HEK293T (cell line): Measurements from ENCODE around the gene PLRG1.

Experiments
- CTCF ChIA-PET: fragments of 350-600 bp; formaldehyde crosslinking; extraction: SDS; loops from one replicate; lab custom pipeline; 2021; ENCODE audit warnings: antibody characterized with exemption, inconsistent platforms; lab: Yijun Ruan, JAX
- POLR2A ChIA-PET: fragments of 350-600 bp; formaldehyde crosslinking; extraction: SDS; loops from one replicate; lab custom pipeline; 2020; ENCODE audit warnings: antibody characterized with exemption, inconsistent platforms; lab: Yijun Ruan, JAX
- DNase-seq: peaks from one replicate; pipeline ENCODE4 v3.0.0; 2012; ENCODE audit warnings: mixed read lengths; ENCODE audit errors: extremely low spot score
- ARNT ChIP-seq: fragments of 450-650 bp; IDR thresholded peaks from 2 replicates; pipeline ENCODE4 v1.6.1; 2017; ENCODE audit warnings: mild to moderate bottlenecking
- BHLHE40 ChIP-seq: fragments of 450-650 bp; IDR thresholded peaks from 2 replicates; pipeline ENCODE4 v1.6.1; 2016; ENCODE audit warnings: mild to moderate bottlenecking, moderate library complexity, borderline replicate concordance
- CTBP1 ChIP-seq: fragments of 450-650 bp; IDR thresholded peaks from 2 replicates; pipeline ENCODE4 v1.6.1; 2016; ENCODE audit warnings: borderline replicate concordance
- ELF4 ChIP-seq: fragments of 450-650 bp; IDR thresholded peaks from 2 replicates; pipeline ENCODE4 v1.6.1; 2017; ENCODE audit warnings: antibody characterized with exemption
- FOXA1 ChIP-seq: fragments of 450-650 bp; IDR thresholded peaks from 2 replicates; pipeline ENCODE4 v1.6.1; 2016; ENCODE audit warnings: mild to moderate bottlenecking
- FOXK2 ChIP-seq: fragments of 450-650 bp; IDR thresholded peaks from 2 replicates; pipeline ENCODE4 v1.6.1; 2016; ENCODE audit warnings: mild to moderate bottlenecking
- FOXM1 ChIP-seq: fragments of 450-650 bp; IDR thresholded peaks from 2 replicates; pipeline ENCODE4 v1.6.1; 2017; ENCODE audit warnings: mild to moderate bottlenecking, borderline replicate concordance
- HDGF ChIP-seq: fragments of 450-650 bp; IDR thresholded peaks from 2 replicates; pipeline ENCODE4 v1.6.1; 2017; ENCODE audit warnings: antibody characterized with exemption, borderline replicate concordance
- L3MBTL2 ChIP-seq: fragments of 450-650 bp; conservative IDR thresholded peaks from 2 replicates; pipeline ENCODE4 v1.6.1; 2016; ENCODE audit warnings: mild to moderate bottlenecking
- LEF1 ChIP-seq: fragments of 450-650 bp; IDR thresholded peaks from 2 replicates; pipeline ENCODE4 v1.6.1; 2017; ENCODE audit warnings: mild to moderate bottlenecking, borderline replicate concordance
- NFRKB ChIP-seq: fragments of 450-650 bp; IDR thresholded peaks from 2 replicates; pipeline ENCODE4 v1.6.1; 2016; ENCODE audit warnings: mild to moderate bottlenecking, moderate library complexity
- PKNOX1 ChIP-seq: fragments of 450-650 bp; IDR thresholded peaks from 2 replicates; pipeline ENCODE4 v1.6.1; 2016
- SP1 ChIP-seq: fragments of 450-650 bp; IDR thresholded peaks from 2 replicates; pipeline ENCODE4 v1.6.1; 2017
- SUZ12 ChIP-seq: fragments of 450-650 bp; IDR thresholded peaks from 2 replicates; pipeline ENCODE4 v1.6.1; 2016; ENCODE audit warnings: mild to moderate bottlenecking
- TARDBP ChIP-seq: fragments of 450-650 bp; IDR thresholded peaks from 2 replicates; pipeline ENCODE4 v1.6.1; 2016
- ZNF384 ChIP-seq: fragments of 450-650 bp; IDR thresholded peaks from 2 replicates; pipeline ENCODE4 v1.6.1; 2016

PLRG1 gene

GRCh38 chr4:154506253-154506652 lies 43.9 kb downstream of the PLRG1 start:
- ChIA-PET CTCF (interaction anchor here (0.6 to 3.5 kb wide), 20 partner anchors 9 to 756 kb away, joined by 3 to 20 read pairs (median 4); no protein-coding TSS in a partner anchor), POLR2A (interaction anchor here (1.0 to 1.1 kb wide), 2 partner anchors 44 to 90 kb away, joined by 3 to 8 read pairs; partner anchors contain the start of gene PLRG1)
- DNase-seq = peak; percentile 21

GRCh38 chr4:154503598-154503997 lies 46.6 kb downstream of the PLRG1 start:
- ChIA-PET CTCF (interaction anchor here (0.5 to 1.4 kb wide), 5 partner anchors 9 to 1864 kb away, joined by 3 to 4 read pairs (median 3); no protein-coding TSS in a partner anchor), POLR2A (interaction anchor here (1.5 kb wide), 1 partner anchor 86 kb away, joined by 3 read pairs; no protein-coding TSS in a partner anchor)
- DNase-seq = peak; percentile 22
- no peak for TF ChIP-seq LEF1
- no peak for TF ChIP-seq L3MBTL2
- TF ChIP-seq FOXM1 = no peak
- TF ChIP-seq ZNF384 = no peak
- TF ChIP-seq ELF4 = no peak
- no peak for TF ChIP-seq SUZ12
- no peak for TF ChIP-seq PKNOX1
- no peak for TF ChIP-seq FOXK2
- TF ChIP-seq HDGF = no peak
- TF ChIP-seq SP1 = no peak

More at GRCh38 chr4:154506253-154506652, 43.9 kb downstream of the PLRG1 start:
- TF ChIP-seq FOXK2 (no peak), FOXM1 (no peak), CTBP1 (no peak), L3MBTL2 (no peak), ARNT (no peak), ZNF384 (no peak), PKNOX1 (no peak)

GRCh38 chr4:154502111-154502510 lies 48.1 kb downstream of the PLRG1 start:
- ChIA-PET POLR2A (interaction anchor here (1.3 kb wide), 1 partner anchor 11 kb away, joined by 3 read pairs; the partner anchor contains the start of gene DCHS2), CTCF (interaction anchor here (0.6 to 1.2 kb wide), 4 partner anchors 11 to 172 kb away, joined by 3 to 4 read pairs (median 3); no protein-coding TSS in a partner anchor)
- TF ChIP-seq FOXK2 = no peak
- no peak for TF ChIP-seq NFRKB
- TF ChIP-seq FOXM1 = no peak
- TF ChIP-seq SUZ12 = no peak
- no peak for TF ChIP-seq LEF1
- no peak for TF ChIP-seq HDGF
- TF ChIP-seq TARDBP = no peak
- no peak for TF ChIP-seq FOXA1
- TF ChIP-seq CTBP1 = no peak
- no peak for TF ChIP-seq BHLHE40
- no peak for TF ChIP-seq ELF4
- no peak for TF ChIP-seq SP1
- TF ChIP-seq PKNOX1 = no peak
- DNase-seq = no peak

- POLR2A ChIA-PET = no interaction called here
- no peak for DNase-seq
- TF ChIP-seq SP1 (no peak), TARDBP (no peak), FOXM1 (no peak), L3MBTL2 (no peak), NFRKB (no peak), LEF1 (no peak), SUZ12 (no peak), FOXA1 (no peak), PKNOX1 (no peak), CTBP1 (no peak), HDGF (no peak), ELF4 (no peak)
- CTCF ChIA-PET = interaction anchor here (0.6 to 1.1 kb wide), 3 partner anchors 8 to 185 kb away, joined by 3 to 5 read pairs (median 3); no protein-coding TSS in a partner anchor
These were observed 52.3 kb downstream of the PLRG1 start for GRCh38 chr4:154497889-154498288.

GRCh38 chr4:154495867-154496266 lies 54.3 kb downstream of the PLRG1 start:
- ChIA-PET POLR2A (interaction anchor here (0.5 kb wide), 1 partner anchor 54 kb away, joined by 4 read pairs; the partner anchor contains the start of gene PLRG1), CTCF (interaction anchor here (0.6 kb wide), 1 partner anchor 135 kb away, joined by 6 read pairs; no protein-coding TSS in a partner anchor)
- TF ChIP-seq FOXA1 = no peak
- TF ChIP-seq FOXK2 = no peak
- no peak for TF ChIP-seq SP1
- no peak for TF ChIP-seq LEF1
- no peak for TF ChIP-seq TARDBP
- TF ChIP-seq ELF4 = no peak
- TF ChIP-seq ARNT = no peak
- no peak for TF ChIP-seq CTBP1
- TF ChIP-seq L3MBTL2 = no peak
- no peak for TF ChIP-seq PKNOX1
- no peak for TF ChIP-seq FOXM1
- no peak for TF ChIP-seq ZNF384
- no peak for TF ChIP-seq HDGF
- no peak for TF ChIP-seq NFRKB
- no peak for TF ChIP-seq SUZ12
- TF ChIP-seq BHLHE40 = no peak
- no peak for DNase-seq
